Loucy (cell line): ENCODE measurements around the gene UBE2J2.

Experiments
- EZH2phosphoT487 ChIP-seq: fragments of 200-600 bp; IDR thresholded peaks from 2 replicates; pipeline ENCODE4 v1.6.1; 2018; ENCODE audit warnings: antibody characterized with exemption, mild to moderate bottlenecking, moderate library complexity, borderline replicate concordance
- TF ChIP-seq, protein P1 (sequence below): fragments of 200-600 bp; sonication (generic); conservative IDR thresholded peaks from 2 replicates; pipeline ENCODE4 v1.5.1; 2014; ENCODE audit warnings: mild to moderate bottlenecking, antibody characterized with exemption, low read length

GRCh38 chr1:1255611-1256010 lies 18.0 kb downstream of the UBE2J2 start:
- TF ChIP-seq, protein P1, sequence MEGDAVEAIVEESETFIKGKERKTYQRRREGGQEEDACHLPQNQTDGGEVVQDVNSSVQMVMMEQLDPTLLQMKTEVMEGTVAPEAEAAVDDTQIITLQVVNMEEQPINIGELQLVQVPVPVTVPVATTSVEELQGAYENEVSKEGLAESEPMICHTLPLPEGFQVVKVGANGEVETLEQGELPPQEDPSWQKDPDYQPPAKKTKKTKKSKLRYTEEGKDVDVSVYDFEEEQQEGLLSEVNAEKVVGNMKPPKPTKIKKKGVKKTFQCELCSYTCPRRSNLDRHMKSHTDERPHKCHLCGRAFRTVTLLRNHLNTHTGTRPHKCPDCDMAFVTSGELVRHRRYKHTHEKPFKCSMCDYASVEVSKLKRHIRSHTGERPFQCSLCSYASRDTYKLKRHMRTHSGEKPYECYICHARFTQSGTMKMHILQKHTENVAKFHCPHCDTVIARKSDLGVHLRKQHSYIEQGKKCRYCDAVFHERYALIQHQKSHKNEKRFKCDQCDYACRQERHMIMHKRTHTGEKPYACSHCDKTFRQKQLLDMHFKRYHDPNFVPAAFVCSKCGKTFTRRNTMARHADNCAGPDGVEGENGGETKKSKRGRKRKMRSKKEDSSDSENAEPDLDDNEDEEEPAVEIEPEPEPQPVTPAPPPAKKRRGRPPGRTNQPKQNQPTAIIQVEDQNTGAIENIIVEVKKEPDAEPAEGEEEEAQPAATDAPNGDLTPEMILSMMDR = no peak
- TF ChIP-seq EZH2phosphoT487 = no peak
